Stomach (tissue), 9 donors: ENCODE measurements around the gene C8B. TPM values are rescaled to one million over a fixed set of nuclear protein-coding genes. Genes with fewer than 3 reads are reported as not detected.

Experiments used
- DNase-seq, 2 donors: peaks; one replicate each; pipeline versions ENCODE4 v3.0.0 to v3.0.0-alpha.2; 2013 to 2019
- H3K27ac ChIP-seq, 5 donors: fragments of 200-600 bp in 4 of 5; sonication (generic) in 4 of 5; one replicate each; pipeline ENCODE4 v1.5.1; 2013 to 2019; ENCODE audit warnings: mild to moderate bottlenecking in 1 of 5, moderate library complexity in 1 of 5
- H3K27me3 ChIP-seq, 3 donors: fragments of 200-600 bp; sonication (generic); one replicate each; pipeline ENCODE4 v1.5.1; 2017 to 2019; ENCODE audit warnings: mixed run types in 1 of 3
- H3K36me3 ChIP-seq, 4 donors: fragments of 200-600 bp; sonication (generic); 1 replicate in 3 of 4; 2 replicates in 1 of 4; pipeline ENCODE4 v1.5.1; 2016 to 2019
- H3K4me1 ChIP-seq, 4 donors: fragments of 200-600 bp; sonication (generic); one replicate each; pipeline ENCODE4 v1.5.1; 2016 to 2019
- H3K4me3 ChIP-seq, 4 donors: fragments of 200-600 bp; sonication (generic) in 3 of 4; one replicate each; pipeline ENCODE4 v1.5.1; 2016 to 2019; ENCODE audit warnings: mild to moderate bottlenecking in 1 of 4
- H3K9me3 ChIP-seq, 4 donors: fragments of 200-600 bp; sonication (generic); one replicate each; pipeline ENCODE4 v1.5.1; 2016 to 2019
- CTCF ChIP-seq, 7 experiments: fragments of 450-650 bp in 4 of 7; fragments of 200-600 bp in 3 of 7; sonication (generic) in 3 of 7; IDR thresholded peaks; one replicate each; pipeline ENCODE4 v1.5.1; 2016 to 2019; ENCODE audit warnings: antibody characterized with exemption in 7 of 7, control low read depth in 2 of 7, mild to moderate bottlenecking in 1 of 7
- EP300 ChIP-seq: sonication (generic); formaldehyde crosslinking; IDR thresholded peaks from one replicate; pipeline ENCODE4 v1.6.1; 2017; ENCODE audit warnings: antibody characterized with exemption
- POLR2A ChIP-seq, 4 donors: fragments of 450-650 bp; IDR thresholded peaks; one replicate each; pipeline ENCODE4 v1.6.1; 2016; ENCODE audit warnings: antibody characterized with exemption in 4 of 4, control low read depth in 2 of 4, mild to moderate bottlenecking in 1 of 4, moderate library complexity in 1 of 4
- POLR2AphosphoS5 ChIP-seq, 3 donors: sonication (generic); formaldehyde crosslinking; IDR thresholded peaks; one replicate each; pipeline ENCODE4 v1.6.1; 2016; ENCODE audit warnings: antibody characterized with exemption in 3 of 3
- WGBS, 5 donors: extraction: QIAGEN DNeasy Blood & Tissue Kit in 3 of 5; methylation state at CpG; one replicate each; pipeline versions ENCODE4 v1.1.5 to v1.1.7; 2013 to 2018; 5-methylcytosine and 5-hydroxymethylcytosine counted together
- intact Hi-C: fragments of 100-400 bp; cut with DNase I; formaldehyde crosslinking; loops from one replicate; pipeline ENCODE4 v1.15.1; 2023; ENCODE audit warnings: low total_unique reads
- polyA plus RNA-seq, 3 donors: library from polyadenylated mRNA; stranded (reverse); fragments of 200-250 nt; gene quantifications; one replicate each; pipeline ENCODE4 v1.2.3, GENCODE V29; 2013
- total RNA-seq, 5 donors: library from RNA; depleted of rRNA; stranded (reverse); fragments of >200 nt; gene quantifications; one replicate each; pipeline versions ENCODE4 v1.1.0 to v1.2.3, GENCODE V29; 2014 to 2016
- donor health status: healthy with polysubstance abuse.
- donor health status: Bipolar disorder and iron deficiency.
- donor health status: healthy.

The C8B gene
- total and polyA plus RNA-seq, 8 donors = 0.15 to 0.25 TPM; not detected in 6

GRCh38 chr1:56922507-56922906, 43.3 kb downstream of the C8B start:
- Histone ChIP-seq H3K27me3 (no peaks in the 10 kb centered on the region), H3K4me1 (peaks cover 0 to 17% (median 9%) of the 10 kb centered on the region in 4 donors), H3K36me3 (no peaks in the 10 kb centered on the region), H3K27ac (no peak overlapping the region), H3K9me3 (no peaks in the 10 kb centered on the region), H3K4me3 (no peak overlapping the region)
- TF ChIP-seq EP300 = no peak
- no peak for TF ChIP-seq CTCF (IDR thresholded peaks at IDR 0.05)
- no peak for TF ChIP-seq POLR2AphosphoS5 (IDR thresholded peaks at IDR 0.05)
- TF ChIP-seq POLR2A (IDR thresholded peaks at IDR 0.05) = no peak
- 75 to 98% (median 88%) methylated on average over 1 of the region's 1 CpG for WGBS, 5 donors
- no peak for DNase-seq
- intact Hi-C loops = no loop called here

- intact Hi-C loops = no loop called here
- WGBS, 5 donors = 69 to 92% (median 90%) methylated on average over 4 of the region's 4 CpGs
- TF ChIP-seq EP300 (no peak), POLR2AphosphoS5 (IDR thresholded peaks at IDR 0.05) (no peak), CTCF (IDR thresholded peaks at IDR 0.05) (no peak), POLR2A (IDR thresholded peaks at IDR 0.05) (no peak)
Observed at GRCh38 chr1:56922070-56922469, 43.7 kb downstream of the C8B start.

GRCh38 chr1:56921479-56921878, 44.3 kb downstream of the C8B start:
- 31 to 43% (median 38%) methylated on average over 1 of the region's 1 CpG for WGBS, 5 donors
- Histone ChIP-seq H3K27me3 (no peaks in the 10 kb centered on the region), H3K4me1 (peaks cover 0 to 17% (median 9%) of the 10 kb centered on the region in 4 donors), H3K9me3 (no peaks in the 10 kb centered on the region), H3K27ac (no peak overlapping the region), H3K4me3 (no peak overlapping the region), H3K36me3 (no peaks in the 10 kb centered on the region)
- no peak for DNase-seq
- intact Hi-C loops = no loop called here
- no peak for TF ChIP-seq POLR2A (IDR thresholded peaks at IDR 0.05)
- TF ChIP-seq POLR2AphosphoS5 (IDR thresholded peaks at IDR 0.05) = no peak
- no peak for TF ChIP-seq CTCF (IDR thresholded peaks at IDR 0.05)
- no peak for TF ChIP-seq EP300

More at GRCh38 chr1:56922070-56922469, 43.7 kb downstream of the C8B start:
- DNase-seq = no peak
- no peaks in the 10 kb centered on the region for H3K27me3 ChIP-seq
- H3K4me3 ChIP-seq = no peak overlapping the region
- H3K9me3 ChIP-seq = no peaks in the 10 kb centered on the region
- no peak overlapping the region for H3K27ac ChIP-seq
- H3K4me1 ChIP-seq = peaks cover 0 to 17% (median 9%) of the 10 kb centered on the region in 4 donors
- H3K36me3 ChIP-seq = no peaks in the 10 kb centered on the region

GRCh38 chr1:56920591-56921001, 45.2 kb downstream of the C8B start:
- no peaks in the 10 kb centered on the region for H3K9me3 ChIP-seq
- H3K4me1 ChIP-seq = peaks cover 0 to 17% (median 9%) of the 10 kb centered on the region in 4 donors
- H3K4me3 ChIP-seq = no peak overlapping the region
- no peaks in the 10 kb centered on the region for H3K36me3 ChIP-seq
- TF ChIP-seq POLR2A (IDR thresholded peaks at IDR 0.05) = no peak
- no peak for TF ChIP-seq POLR2AphosphoS5 (IDR thresholded peaks at IDR 0.05)
- TF ChIP-seq EP300 = no peak
- TF ChIP-seq CTCF (IDR thresholded peaks at IDR 0.05) = no peak
- WGBS, 5 donors = 75 to 86% (median 76%) methylated on average over 2 of the region's 2 CpGs
- H3K27me3 ChIP-seq = no peaks in the 10 kb centered on the region
- intact Hi-C loops = no loop called here
- H3K27ac ChIP-seq = no peak overlapping the region
- peak in 1 of 2 donors; percentile 20 for DNase-seq
